Endothelial cell of umbilical vein (primary cell): ENCODE results near the gene DLGAP4. TPM values are rescaled to one million over a fixed set of nuclear protein-coding genes. Genes with fewer than 3 reads are reported as not detected.
A peak's percentile ranks its signal among the peaks of the same experiment; 100 is the strongest.

Experiments used
- BruUV-seq: library from RNA; stranded (reverse); fragments of 400-500 nt; replicated peaks from 2 replicates; lab custom pipeline; 2021; lab: Mats Ljungman, UMichigan
- CTCF ChIA-PET: fragments of 300-600, 350-600 bp; sonication (Branson Sonifier 250); formaldehyde crosslinking; loops from one replicate; lab custom pipeline; 2021; ENCODE audit warnings: antibody characterized with exemption, inconsistent platforms; lab: Charles Lee
- POLR2A ChIA-PET: fragments of 300-600, 350-600 bp; sonication (Branson Sonifier 250); formaldehyde crosslinking; loops from one replicate; lab custom pipeline; 2021; ENCODE audit warnings: antibody characterized with exemption, inconsistent platforms; lab: Charles Lee
- DNase-seq: peaks from one replicate; pipeline ENCODE4 v3.0.0-alpha.2; 2011; ENCODE audit warnings: low read depth, low spot score
- FAIRE-seq: peaks from 2 replicates; lab custom pipeline; 2011; peaks lifted over from hg19 to GRCh38; lab: Jason Lieb, UNC
- H2AFZ ChIP-seq: 2 replicates; pipeline ENCODE4 v1.6.0; 2012; ENCODE audit warnings: low read depth, low read length, control low read depth, inconsistent platforms
- H3K27ac ChIP-seq: 2 replicates; pipeline ENCODE4 v1.5.1; 2011; ENCODE audit warnings: low read depth, mild to moderate bottlenecking, control low read depth, low read length, moderate library complexity; ENCODE audit not compliant: insufficient read depth
- H3K27me3 ChIP-seq, 2 experiments: 2 replicates each; pipeline versions ENCODE4 v1.6.0 to v1.6.1; 2011; ENCODE audit warnings: low read length in 2 of 2, mixed read lengths in 1 of 2; ENCODE audit not compliant: control insufficient read depth in 2 of 2, insufficient read depth in 2 of 2
- H3K36me3 ChIP-seq, 2 experiments: 2 replicates in 1 of 2; 3 replicates in 1 of 2; pipeline ENCODE4 v1.5.1; 2011; ENCODE audit warnings: low read length in 2 of 2, mild to moderate bottlenecking in 1 of 2, moderate library complexity in 1 of 2; ENCODE audit not compliant: control insufficient read depth in 2 of 2, insufficient read depth in 2 of 2; ENCODE audit errors: extremely low read depth in 1 of 2
- H3K4me1 ChIP-seq: 3 replicates; pipeline ENCODE4 v1.5.1; 2011; ENCODE audit warnings: mild to moderate bottlenecking, low read length; ENCODE audit not compliant: control insufficient read depth, insufficient read depth; ENCODE audit errors: extremely low read depth
- H3K4me2 ChIP-seq: 2 replicates; pipeline ENCODE4 v1.6.1; 2011; ENCODE audit warnings: low read length, control low read depth, mixed read lengths; ENCODE audit not compliant: insufficient read depth
- H3K4me3 ChIP-seq, 3 experiments: fragments of 200-600 bp in 1 of 3; sonication (generic), shearing (Covaris generic) in 1 of 3; replicated peaks in 1 of 3; 2 replicates each; pipeline ENCODE4 v1.5.1; 2011 to 2016; ENCODE audit warnings: control low read depth in 3 of 3, low read length in 3 of 3, mild to moderate bottlenecking in 2 of 3, inconsistent platforms in 1 of 3, low read depth in 1 of 3, moderate library complexity in 1 of 3; ENCODE audit not compliant: insufficient read depth in 1 of 3
- H3K79me2 ChIP-seq: 2 replicates; pipeline ENCODE4 v1.6.0; 2012; ENCODE audit warnings: low read length, inconsistent platforms; ENCODE audit not compliant: control insufficient read depth, insufficient read depth
- H3K9ac ChIP-seq: replicated peaks from 2 replicates; pipeline ENCODE3; 2011; ENCODE audit warnings: low read length, control low read depth; ENCODE audit not compliant: insufficient read depth; ENCODE audit errors: extremely low read depth
- H3K9me1 ChIP-seq: replicated peaks from 3 replicates; pipeline ENCODE4 v1.6.0; 2011; ENCODE audit warnings: mild to moderate bottlenecking, low read length; ENCODE audit not compliant: control insufficient read depth, insufficient read depth; ENCODE audit errors: extremely low read depth
- H3K9me3 ChIP-seq: replicated peaks from 2 replicates; pipeline ENCODE4 v1.5.1; 2012; ENCODE audit warnings: low read length, inconsistent platforms; ENCODE audit not compliant: control insufficient read depth, insufficient read depth
- H4K20me1 ChIP-seq: replicated peaks from 2 replicates; pipeline ENCODE3; 2011; ENCODE audit warnings: mild to moderate bottlenecking, low read length; ENCODE audit not compliant: control insufficient read depth, insufficient read depth; ENCODE audit errors: extremely low read depth
- CTCF ChIP-seq, 2 donors: IDR thresholded peaks; 1 replicate in 1 of 2; 2 replicates in 1 of 2; pipeline ENCODE4 v1.5.1; 2011; ENCODE audit warnings: low read length in 2 of 2, mild to moderate bottlenecking in 2 of 2, moderate library complexity in 2 of 2, control low read depth in 1 of 2, inconsistent platforms in 1 of 2, low read depth in 1 of 2; ENCODE audit not compliant: insufficient read depth in 1 of 2; ENCODE audit errors: extremely low read depth in 1 of 2
- EZH2 ChIP-seq: IDR thresholded peaks from 2 replicates; pipeline ENCODE4 v1.6.1; 2012; ENCODE audit warnings: borderline replicate concordance, low read depth, mild to moderate bottlenecking, moderate library complexity, low read length, inconsistent platforms; ENCODE audit not compliant: severe bottlenecking
- FOS ChIP-seq: IDR thresholded peaks from 2 replicates; pipeline ENCODE4 v1.6.1; 2011; ENCODE audit warnings: mild to moderate bottlenecking, low read length, moderate library complexity, borderline replicate concordance; ENCODE audit not compliant: insufficient read depth
- MAX ChIP-seq: IDR thresholded peaks from 2 replicates; pipeline ENCODE4 v1.6.1; 2011; ENCODE audit not compliant: insufficient read depth, insufficient read length
- POLR2A ChIP-seq: IDR thresholded peaks from 2 replicates; pipeline ENCODE4 v1.6.1; 2012; ENCODE audit warnings: low read depth, mild to moderate bottlenecking, control low read depth, low read length
- dilution Hi-C: fragments of 300-500 bp; cut with MboI; formaldehyde crosslinking; loops from one replicate; pipeline ENCODE4 v1.15.0; 2019; ENCODE audit warnings: low sequenced_read_pairs; ENCODE audit not compliant: extremely low pct_ligation_motif_present
- intact Hi-C: fragments of 100-400 bp; cut with micrococcal nuclease; formaldehyde crosslinking; loops from one replicate; pipeline ENCODE4 v1.10.0; 2022
- polyA plus RNA-seq, 4 experiments: library from polyadenylated mRNA; depleted of rRNA in 3 of 4; stranded (reverse) in 3 of 4; unstranded in 1 of 4; fragments of >200 nt; gene quantifications; 2 replicates each; pipeline versions ENCODE4 v1.2.1 to v1.2.3, GENCODE V29; 2011 to 2012; ENCODE audit warnings: missing spikeins in 1 of 4
- total RNA-seq: library from RNA; stranded (reverse); gene quantifications from 2 replicates; pipeline ENCODE4 v1.2.3, GENCODE V29; 2021

DLGAP4 gene
- total and polyA plus RNA-seq, 2 donors (not counting 3 experiments of a cell fraction or from before 2014, with no cell fraction given), result 57.5 to 125 TPM

DNA sequence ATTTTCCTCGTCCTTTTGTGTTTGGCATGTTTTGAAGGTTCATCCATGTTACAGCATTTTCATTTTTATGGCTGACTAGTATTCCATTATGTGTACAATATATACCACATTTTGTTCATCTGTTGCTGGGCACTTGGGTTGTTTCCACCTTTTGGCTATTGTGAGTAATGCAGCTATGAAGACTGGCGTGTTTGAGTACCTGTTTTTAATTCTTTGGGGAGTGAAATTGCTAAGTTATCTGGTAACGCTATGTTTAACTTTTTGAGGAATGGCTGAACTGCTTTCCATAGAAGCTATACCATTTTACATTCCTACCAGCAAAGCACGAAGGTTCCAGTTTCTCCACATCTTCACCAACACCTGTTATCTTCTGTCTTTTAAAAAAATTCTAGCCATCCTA lies 198.2 kb downstream of the DLGAP4 start:
- CTCF ChIA-PET, result interaction anchor here (1.6 kb wide), 1 partner anchor 13 kb away, joined by 3 read pairs; no protein-coding TSS in a partner anchor
- POLR2A ChIA-PET, result no interaction called here

GRCh38 chr20:36506253-36506652 lies 200.1 kb downstream of the DLGAP4 start:
- H4K20me1 ChIP-seq, result peaks cover 3% of the 10 kb centered on the region
- no peak overlapping the region for H3K4me2 ChIP-seq
- ChIA-PET CTCF (interaction anchor here (0.6 to 1.1 kb wide), 7 partner anchors 11 to 249 kb away, joined by 3 to 5 read pairs (median 3); partner anchors contain the start of gene RAB5IF), POLR2A (no interaction called here)
- H3K79me2 ChIP-seq, result peaks cover 6% of the 10 kb centered on the region
- H3K4me3 ChIP-seq, result no peak overlapping the region
- H3K9me1 ChIP-seq, result no peaks in the 10 kb centered on the region
- no peaks in the 10 kb centered on the region for H3K27me3 ChIP-seq
- no peak overlapping the region for H2AFZ ChIP-seq
- FAIRE-seq, result no peak
- TF ChIP-seq CTCF (IDR thresholded peaks at IDR 0.05; ENCODE audit: extremely low read depth in 1 of 2, insufficient read depth in 1 of 2, low read depth in 1 of 2, low read length in 2 of 2) (peak in 1 of 2 donors; percentile 22), POLR2A (no peak)
- H3K9me3 ChIP-seq, result no peaks in the 10 kb centered on the region
- peak; percentile 24 for DNase-seq
- intact Hi-C loops (no loop called here), dilution Hi-C loops (no loop called here)
- H3K27ac ChIP-seq, result no peak overlapping the region
- no peak overlapping the region for H3K9ac ChIP-seq
- peaks cover 15 to 17% of the 10 kb centered on the region in 2 experiments for H3K36me3 ChIP-seq
- H3K4me1 ChIP-seq, result no peaks in the 10 kb centered on the region
- BruUV-seq, result no TSS peak

More for the DNA sequence above, 198.2 kb downstream of the DLGAP4 start:
- Histone ChIP-seq H3K9me3 (no peaks in the 10 kb centered on the region), H2AFZ (no peak overlapping the region), H3K9ac (no peak overlapping the region), H3K27ac (no peak overlapping the region), H3K4me2 (no peak overlapping the region), H3K36me3 (peaks cover 20 to 25% of the 10 kb centered on the region in 2 experiments), H3K9me1 (no peaks in the 10 kb centered on the region), H4K20me1 (peaks cover 3% of the 10 kb centered on the region), H3K27me3 (no peaks in the 10 kb centered on the region), H3K4me1 (peaks cover 6% of the 10 kb centered on the region), H3K79me2 (peaks cover 6% of the 10 kb centered on the region), H3K4me3 (no peak overlapping the region)
- no peak for DNase-seq
- BruUV-seq, result no TSS peak
- FAIRE-seq, result no peak
- dilution Hi-C loops (no loop called here), intact Hi-C loops (no loop called here)
- TF ChIP-seq EZH2 (no peak), FOS (no peak), MAX (no peak)
